ENCODE measurements around the gene C3.
"Not testable (repeated sequence)": the region's sequence is repeated elsewhere in the genome, so short reads cannot be mapped to it uniquely, and the experiment has no call there.

The C3 gene

GRCh38 chr19:6718111-6718740, 2.2 kb downstream of the C3 start:
- no peak for DNase-seq
- H3K4me1 Mint-ChIP-seq, result peaks cover 20% of the 10 kb centered on the region
- peaks cover 48% of the 10 kb centered on the region for H3K27me3 Mint-ChIP-seq
- H3K36me3 Mint-ChIP-seq, result no peaks in the 10 kb centered on the region
- H3K9me3 Mint-ChIP-seq, result peaks cover 6% of the 10 kb centered on the region
- peak overlapping the region; percentile 6 for H3K4me3 Mint-ChIP-seq
- no peak overlapping the region for H3K27ac Mint-ChIP-seq
- CTCF ChIA-PET, result no interaction called here

GRCh38 chr19:6717441-6717971, 2.9 kb downstream of the C3 start:
- H3K4me3 Mint-ChIP-seq, result peak overlapping the region; percentile 6
- CTCF ChIA-PET, result no interaction called here
- no peaks in the 10 kb centered on the region for H3K36me3 Mint-ChIP-seq
- DNase-seq, result no peak
- H3K27me3 Mint-ChIP-seq, result peaks cover 52% of the 10 kb centered on the region
- H3K4me1 Mint-ChIP-seq, result peaks cover 16% of the 10 kb centered on the region
- H3K9me3 Mint-ChIP-seq, result peaks cover 6% of the 10 kb centered on the region
- H3K27ac Mint-ChIP-seq, result peak overlapping the region; percentile 72

GRCh38 chr19:6717036-6717435, 3.4 kb downstream of the C3 start:
- CTCF ChIA-PET, result no interaction called here
- Mint-ChIP-seq H3K4me1 (peaks cover 14% of the 10 kb centered on the region), H3K36me3 (no peaks in the 10 kb centered on the region), H3K4me3 (peak overlapping the region; percentile 6), H3K9me3 (peaks cover 6% of the 10 kb centered on the region), H3K27me3 (peaks cover 57% of the 10 kb centered on the region), H3K27ac (peak overlapping the region; percentile 72)
- DNase-seq, result no peak

GRCh38 chr19:6716610-6716970, 3.9 kb downstream of the C3 start:
- Mint-ChIP-seq H3K27ac (no peak overlapping the region), H3K36me3 (no peaks in the 10 kb centered on the region), H3K27me3 (peaks cover 61% of the 10 kb centered on the region), H3K4me3 (no peak overlapping the region), H3K4me1 (peaks cover 11% of the 10 kb centered on the region), H3K9me3 (peaks cover 6% of the 10 kb centered on the region)
- no peak for DNase-seq
- CTCF ChIA-PET, result no interaction called here

- H3K27me3 Mint-ChIP-seq, result peaks cover 66% of the 10 kb centered on the region
- H3K36me3 Mint-ChIP-seq, result no peaks in the 10 kb centered on the region
- H3K4me1 Mint-ChIP-seq, result peaks cover 13% of the 10 kb centered on the region
- H3K9me3 Mint-ChIP-seq, result peaks cover 6% of the 10 kb centered on the region
- H3K4me3 Mint-ChIP-seq, result no peak overlapping the region
- no peak for DNase-seq
- no peak overlapping the region for H3K27ac Mint-ChIP-seq
- CTCF ChIA-PET, result interaction anchor here (0.7 kb wide), 1 partner anchor 84 kb away, joined by 3 read pairs; no protein-coding TSS in a partner anchor
Observed at GRCh38 chr19:6714749-6715555, 5.5 kb downstream of the C3 start.

GRCh38 chr19:6713773-6714692, 6.4 kb downstream of the C3 start:
- DNase-seq, result no peak
- Mint-ChIP-seq H3K9me3 (peaks cover 6% of the 10 kb centered on the region), H3K36me3 (peaks cover 3% of the 10 kb centered on the region), H3K4me3 (no peak overlapping the region), H3K27me3 (peaks cover 67% of the 10 kb centered on the region), H3K27ac (no peak overlapping the region), H3K4me1 (peaks cover 9% of the 10 kb centered on the region)
- CTCF ChIA-PET, result no interaction called here

- Mint-ChIP-seq H3K36me3 (peaks cover 3% of the 10 kb centered on the region), H3K27ac (peak overlapping the region; percentile 25), H3K4me3 (no peak overlapping the region), H3K27me3 (peaks cover 76% of the 10 kb centered on the region), H3K9me3 (peaks cover 6% of the 10 kb centered on the region), H3K4me1 (peaks cover 9% of the 10 kb centered on the region)
- CTCF ChIA-PET, result no interaction called here
- DNase-seq, result no peak
Observed at GRCh38 chr19:6712692-6713670, 7.5 kb downstream of the C3 start.

- Mint-ChIP-seq H3K36me3 (peaks cover 3% of the 10 kb centered on the region), H3K4me3 (no peak overlapping the region), H3K4me1 (peaks cover 9% of the 10 kb centered on the region), H3K9me3 (peaks cover under 1% of the 10 kb centered on the region), H3K27ac (no peak overlapping the region), H3K27me3 (peaks cover 76% of the 10 kb centered on the region)
- CTCF ChIA-PET, result no interaction called here
- no peak for DNase-seq
Observed at GRCh38 chr19:6712231-6712630, 8.2 kb downstream of the C3 start.

GRCh38 chr19:6711605-6712004, 8.8 kb downstream of the C3 start:
- CTCF ChIA-PET, result no interaction called here

GRCh38 chr19:6711078-6711361, 9.4 kb downstream of the C3 start:
- no peak overlapping the region for H3K4me3 Mint-ChIP-seq
- no peak overlapping the region for H3K27ac Mint-ChIP-seq
- peaks cover 9% of the 10 kb centered on the region for H3K4me1 Mint-ChIP-seq
- DNase-seq, result no peak
- H3K9me3 Mint-ChIP-seq, result no peaks in the 10 kb centered on the region
- H3K36me3 Mint-ChIP-seq, result peaks cover 3% of the 10 kb centered on the region
- peaks cover 79% of the 10 kb centered on the region for H3K27me3 Mint-ChIP-seq
- CTCF ChIA-PET, result no interaction called here

More at GRCh38 chr19:6711605-6712004, 8.8 kb downstream of the C3 start:
- Mint-ChIP-seq H3K9me3 (no peaks in the 10 kb centered on the region), H3K4me3 (no peak overlapping the region), H3K36me3 (peaks cover 3% of the 10 kb centered on the region), H3K4me1 (peaks cover 9% of the 10 kb centered on the region), H3K27ac (no peak overlapping the region), H3K27me3 (peaks cover 77% of the 10 kb centered on the region)
- DNase-seq, result no peak

GRCh38 chr19:6710273-6711077, 10.0 kb downstream of the C3 start:
- Mint-ChIP-seq H3K4me3 (no peak overlapping the region), H3K4me1 (peaks cover 9% of the 10 kb centered on the region), H3K27me3 (peaks cover 77% of the 10 kb centered on the region), H3K36me3 (peaks cover 3% of the 10 kb centered on the region), H3K27ac (no peak overlapping the region), H3K9me3 (no peaks in the 10 kb centered on the region)
- CTCF ChIA-PET, result no interaction called here
- no peak for DNase-seq

GRCh38 chr19:6709549-6709948, 10.9 kb downstream of the C3 start:
- Mint-ChIP-seq H3K4me3 (no peak overlapping the region), H3K27ac (no peak overlapping the region), H3K9me3 (no peaks in the 10 kb centered on the region), H3K4me1 (peaks cover 9% of the 10 kb centered on the region), H3K36me3 (peaks cover 3% of the 10 kb centered on the region), H3K27me3 (peaks cover 83% of the 10 kb centered on the region)
- CTCF ChIA-PET, result no interaction called here
- no peak for DNase-seq

GRCh38 chr19:6708913-6709312, 11.5 kb downstream of the C3 start:
- CTCF ChIA-PET, H3K4me3 Mint-ChIP-seq, H3K36me3 Mint-ChIP-seq, H3K9me3 Mint-ChIP-seq, DNase-seq, H3K27ac Mint-ChIP-seq, H3K4me1 Mint-ChIP-seq: not testable (repeated sequence)
- peaks cover 77% of the 10 kb centered on the region for H3K27me3 Mint-ChIP-seq
